KOPT-K1 (cell line): ENCODE results near the gene ZNF335.
"Not testable (repeated sequence)": the region's sequence is repeated elsewhere in the genome, so short reads cannot be mapped to it uniquely, and the experiment has no call there.

Experiments
- H3K27ac ChIP-seq: fragments of 200-600 bp; sonication (generic); 2 replicates; pipeline ENCODE4 v1.5.1; 2016; ENCODE audit warnings: antibody characterized with exemption, mild to moderate bottlenecking, low read depth, low read length; ENCODE audit not compliant: poor library complexity, severe bottlenecking
- H3K36me3 ChIP-seq: fragments of 200-600 bp; sonication (generic); 2 replicates; pipeline ENCODE4 v1.5.1; 2017; ENCODE audit warnings: antibody characterized with exemption, mild to moderate bottlenecking, low read length, moderate library complexity; ENCODE audit not compliant: insufficient read depth
- H3K9me3 ChIP-seq: fragments of 200-600 bp; sonication (generic); 2 replicates; pipeline ENCODE4 v1.5.1; 2017; ENCODE audit warnings: antibody characterized with exemption, low read length, mild to moderate bottlenecking; ENCODE audit not compliant: insufficient read depth, poor library complexity, severe bottlenecking

The ZNF335 gene

DNA sequence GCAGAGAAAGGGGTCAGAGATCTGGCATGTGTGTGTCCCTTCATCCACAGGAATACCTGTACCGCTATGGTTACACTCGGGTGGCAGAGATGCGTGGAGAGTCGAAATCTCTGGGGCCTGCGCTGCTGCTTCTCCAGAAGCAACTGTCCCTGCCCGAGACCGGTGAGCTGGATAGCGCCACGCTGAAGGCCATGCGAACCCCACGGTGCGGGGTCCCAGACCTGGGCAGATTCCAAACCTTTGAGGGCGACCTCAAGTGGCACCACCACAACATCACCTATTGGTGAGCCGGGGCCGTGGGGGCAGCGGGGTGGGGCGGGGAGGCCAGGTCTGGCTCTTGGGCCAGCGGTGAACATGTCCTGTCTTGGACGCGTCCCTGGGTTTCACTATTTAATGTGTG is 37.8 kb upstream of the ZNF335 start:
- no peaks in the 10 kb centered on the region for H3K9me3 ChIP-seq
- H3K36me3 ChIP-seq, result no peaks in the 10 kb centered on the region
- no peak overlapping the region for H3K27ac ChIP-seq

- Histone ChIP-seq H3K9me3 (no peaks in the 10 kb centered on the region), H3K27ac (no peak overlapping the region), H3K36me3 (no peaks in the 10 kb centered on the region)
Observed at GRCh38 chr20:46007671-46008070, 35.7 kb upstream of the ZNF335 start.

GRCh38 chr20:46006964-46007363 is 35.0 kb upstream of the ZNF335 start:
- no peaks in the 10 kb centered on the region for H3K36me3 ChIP-seq
- no peak overlapping the region for H3K27ac ChIP-seq
- H3K9me3 ChIP-seq, result no peaks in the 10 kb centered on the region

DNA sequence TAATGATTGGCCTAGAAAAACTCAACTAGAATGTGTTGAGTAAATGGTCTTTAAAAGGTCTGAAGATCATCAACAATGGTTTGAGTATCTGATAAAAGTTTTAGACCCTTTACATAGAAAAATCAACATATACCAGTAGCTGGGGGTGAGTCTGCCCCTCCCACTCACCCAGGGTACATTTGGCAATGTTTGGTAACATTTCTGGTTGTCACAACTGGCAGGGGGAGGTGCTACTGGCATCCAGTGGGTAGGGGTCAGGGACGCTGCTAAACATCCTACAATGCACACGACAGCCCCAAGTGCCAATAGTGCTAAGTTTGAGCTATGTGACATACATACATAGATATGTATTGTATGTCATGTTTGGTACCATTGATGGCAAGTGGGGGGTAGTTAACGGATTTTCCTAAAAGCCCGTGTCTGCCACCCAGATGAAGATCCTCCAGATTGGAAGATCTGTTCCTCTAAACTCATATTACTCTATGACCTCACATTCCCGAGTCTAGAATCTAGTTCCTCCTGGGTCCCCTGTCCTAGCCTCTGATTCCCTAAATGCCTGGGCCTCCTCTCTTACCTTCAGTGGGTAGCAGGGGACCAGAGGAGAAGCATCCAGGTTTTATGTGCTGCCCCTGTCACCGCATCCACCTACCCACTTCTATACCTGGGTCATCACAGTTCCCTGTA is 34.2 kb upstream of the ZNF335 start:
- Histone ChIP-seq H3K9me3 (no peaks in the 10 kb centered on the region), H3K27ac (no peak overlapping the region), H3K36me3 (no peaks in the 10 kb centered on the region)

- H3K36me3 ChIP-seq, result no peaks in the 10 kb centered on the region
- H3K9me3 ChIP-seq, result no peaks in the 10 kb centered on the region
- H3K27ac ChIP-seq, result no peak overlapping the region
Observed at GRCh38 chr20:46004889-46005473, 33.0 kb upstream of the ZNF335 start.

DNA sequence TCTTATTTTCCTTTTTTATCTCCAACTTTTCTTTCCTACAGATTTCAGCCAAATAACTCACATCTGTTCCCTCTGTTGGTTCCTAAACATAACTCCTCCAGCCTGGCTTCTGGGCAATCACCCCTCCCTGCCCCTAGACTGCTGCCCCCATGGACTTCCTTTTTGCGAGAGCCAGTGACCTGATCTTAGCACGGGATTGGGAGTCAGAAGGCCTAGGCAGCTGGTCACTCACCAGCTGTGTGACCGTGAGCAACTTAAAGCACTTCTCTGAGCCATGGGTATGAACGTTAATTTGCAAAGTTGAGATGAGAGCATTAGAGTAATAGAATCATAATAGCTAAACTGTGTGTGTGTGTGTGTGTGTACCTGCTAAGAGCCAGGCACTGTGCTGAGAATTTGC is 32.2 kb upstream of the ZNF335 start:
- Histone ChIP-seq H3K36me3 (no peaks in the 10 kb centered on the region), H3K27ac (no peak overlapping the region), H3K9me3 (no peaks in the 10 kb centered on the region)

GRCh38 chr20:46002008-46002407 is 30.0 kb upstream of the ZNF335 start:
- Histone ChIP-seq H3K27ac (no peak overlapping the region), H3K9me3 (no peaks in the 10 kb centered on the region), H3K36me3 (no peaks in the 10 kb centered on the region)

DNA sequence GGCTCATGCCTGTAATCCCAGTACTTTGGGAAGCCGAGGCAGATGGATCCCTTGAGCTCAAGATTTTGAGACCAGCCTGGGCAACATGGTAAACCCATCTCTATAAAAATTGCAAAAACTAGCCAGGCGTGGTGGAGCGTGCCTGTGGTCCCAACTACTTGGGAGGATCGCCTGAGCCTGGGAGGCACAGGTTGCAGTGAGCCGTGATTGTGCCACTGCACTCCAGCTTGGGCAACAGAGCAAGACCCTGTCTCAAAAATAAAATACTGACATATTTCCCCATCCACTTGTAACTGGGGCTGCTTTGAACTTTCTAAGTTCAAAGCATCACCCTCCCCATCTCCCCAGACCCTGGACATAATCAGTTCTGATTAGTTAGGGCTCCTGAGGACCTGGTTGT is 29.5 kb upstream of the ZNF335 start:
- H3K27ac ChIP-seq, result no peak overlapping the region
- no peaks in the 10 kb centered on the region for H3K9me3 ChIP-seq
- H3K36me3 ChIP-seq, result no peaks in the 10 kb centered on the region

DNA sequence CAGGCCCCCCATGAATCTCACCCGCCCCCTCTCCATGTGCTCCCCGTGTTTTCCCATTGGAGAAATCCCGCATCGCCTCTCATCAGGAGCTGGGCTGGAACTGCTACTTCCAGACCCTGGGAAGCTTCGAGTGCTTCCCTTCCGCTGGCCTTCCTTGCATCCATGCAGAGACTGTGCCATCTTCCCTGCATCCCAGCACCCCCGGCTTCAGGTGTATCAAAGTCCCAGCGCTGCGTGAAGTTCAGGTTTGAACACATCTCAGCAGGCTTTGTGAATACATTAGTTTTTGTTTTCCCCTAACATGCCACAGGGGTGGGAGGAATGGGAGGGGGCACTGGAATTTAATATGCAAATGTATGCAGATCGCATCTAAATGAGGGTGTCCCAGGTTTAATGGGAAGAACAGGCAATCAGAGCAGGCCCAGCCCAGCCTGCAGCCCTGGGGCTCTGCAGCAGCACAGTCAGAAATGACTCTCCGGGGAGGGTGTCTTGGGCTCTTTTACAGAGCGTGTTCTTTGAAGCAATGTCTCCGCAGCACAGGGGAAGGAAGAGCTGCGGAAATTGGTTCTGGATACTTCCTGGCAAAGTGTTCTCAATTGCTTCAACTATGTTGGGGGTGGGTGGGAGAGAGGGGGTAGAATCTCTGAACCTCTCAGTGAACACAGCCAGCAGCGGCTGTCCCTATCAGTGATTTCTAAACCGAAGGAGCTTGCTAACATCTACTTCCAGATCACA is 28.4 kb upstream of the ZNF335 start:
- Histone ChIP-seq H3K36me3 (no peaks in the 10 kb centered on the region), H3K27ac (no peak overlapping the region)

GRCh38 chr20:45999557-46000261 is 27.7 kb upstream of the ZNF335 start:
- Histone ChIP-seq H3K9me3 (no peaks in the 10 kb centered on the region), H3K36me3 (no peaks in the 10 kb centered on the region), H3K27ac (no peak overlapping the region)

More for the DNA sequence above, 28.4 kb upstream of the ZNF335 start:
- no peaks in the 10 kb centered on the region for H3K9me3 ChIP-seq

DNA sequence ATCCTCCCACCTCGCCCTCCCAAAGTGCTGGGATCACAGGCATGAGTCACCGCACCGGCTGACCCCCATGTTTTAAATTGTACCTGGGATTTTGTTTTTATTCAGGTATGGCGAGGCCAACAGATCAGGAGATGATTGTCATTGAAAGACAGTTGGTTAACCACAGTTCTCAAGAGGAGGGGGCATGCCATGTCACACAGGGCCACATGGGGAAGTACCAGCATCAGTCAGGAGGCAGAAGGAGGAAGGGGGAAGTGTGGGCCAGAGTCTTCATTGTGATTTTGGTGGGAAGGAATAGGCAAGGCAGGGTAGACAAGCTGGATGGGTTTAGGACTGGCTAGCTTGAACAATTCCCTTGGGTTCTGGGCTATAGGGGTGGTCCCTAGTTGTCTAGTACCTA is 26.8 kb upstream of the ZNF335 start:
- Histone ChIP-seq H3K9me3 (no peaks in the 10 kb centered on the region), H3K27ac (no peak overlapping the region), H3K36me3 (no peaks in the 10 kb centered on the region)

- Histone ChIP-seq H3K27ac (no peak overlapping the region), H3K36me3 (no peaks in the 10 kb centered on the region), H3K9me3 (no peaks in the 10 kb centered on the region)
Observed at GRCh38 chr20:45998337-45998736, 26.3 kb upstream of the ZNF335 start.

DNA sequence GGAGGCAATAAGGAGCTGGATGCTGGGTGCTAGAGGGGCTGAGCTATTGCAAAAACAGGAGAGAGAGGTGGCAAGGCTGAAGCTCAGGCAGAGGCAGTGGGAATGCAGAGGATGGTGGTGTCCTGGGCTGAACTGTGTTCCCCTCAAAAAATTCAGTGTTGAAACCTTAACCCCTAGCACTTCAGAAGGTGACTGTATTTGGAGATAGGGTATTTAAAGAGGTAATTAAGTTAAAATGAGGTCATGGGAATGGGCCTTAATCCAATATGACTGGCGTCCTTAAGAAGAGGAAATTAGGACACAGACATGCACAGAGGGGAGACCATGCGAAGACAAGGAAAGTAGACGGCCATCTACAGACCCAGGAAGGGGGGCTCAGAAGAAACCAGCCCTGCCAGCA is 25.2 kb upstream of the ZNF335 start:
- Histone ChIP-seq H3K9me3 (no peaks in the 10 kb centered on the region), H3K36me3 (no peaks in the 10 kb centered on the region), H3K27ac (no peak overlapping the region)

DNA sequence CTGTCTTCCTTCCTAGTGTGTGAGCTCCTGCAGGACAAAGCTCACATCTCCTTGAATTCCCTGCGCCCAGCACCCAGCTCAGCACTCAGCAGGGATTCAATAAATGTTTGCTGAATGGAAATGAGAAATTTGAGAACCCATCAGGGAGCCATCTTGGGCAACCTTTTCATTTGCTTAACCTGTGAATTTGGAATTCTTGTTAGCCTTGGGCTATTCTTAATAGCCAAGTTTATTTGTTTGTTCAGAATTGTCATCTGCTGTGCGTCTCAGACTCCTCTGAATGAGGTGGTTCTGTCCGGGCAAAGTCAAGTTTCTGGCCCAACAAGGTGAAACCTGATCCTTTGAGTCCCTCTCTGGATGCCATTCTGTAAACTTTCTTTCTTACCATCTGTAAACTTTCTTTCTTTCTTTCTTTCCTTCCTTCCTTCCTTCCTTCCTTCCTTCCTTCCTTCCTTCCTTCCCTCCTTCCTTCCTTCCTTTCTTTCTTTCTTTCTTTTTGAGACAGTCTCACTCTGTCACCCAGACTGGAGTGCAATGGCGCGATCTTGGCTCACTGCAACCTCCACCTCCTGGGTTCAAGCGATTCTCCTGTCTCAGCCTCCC is 23.6 kb upstream of the ZNF335 start:
- not testable (repeated sequence) for H3K36me3 ChIP-seq, H3K27ac ChIP-seq, H3K9me3 ChIP-seq
